ENCODE results near the gene ABCC1.

Gene ABCC1

GRCh38 chr16:16064874-16065384 lies 115.5 kb downstream of the ABCC1 start:
- H3K4me1 ChIP-seq (ENCODE audit: control insufficient read depth, low read length): peaks cover 40% of the 10 kb centered on the region
- no peaks in the 10 kb centered on the region for H3K9me2 ChIP-seq (replicated peaks; ENCODE audit: control insufficient read depth, low read length)
- H3K9me3 ChIP-seq (ENCODE audit: control insufficient read depth, insufficient read depth, low read length): no peaks in the 10 kb centered on the region
- no peak overlapping the region for H3K4me3 ChIP-seq (ENCODE audit: low read length)
- H3K4me2 ChIP-seq (ENCODE audit: low read length): no peak overlapping the region
- TF ChIP-seq EZH2phosphoT487 (IDR thresholded peaks at IDR 0.05; ENCODE audit: borderline replicate concordance, low read length): no peak
- TF ChIP-seq, protein P1, sequence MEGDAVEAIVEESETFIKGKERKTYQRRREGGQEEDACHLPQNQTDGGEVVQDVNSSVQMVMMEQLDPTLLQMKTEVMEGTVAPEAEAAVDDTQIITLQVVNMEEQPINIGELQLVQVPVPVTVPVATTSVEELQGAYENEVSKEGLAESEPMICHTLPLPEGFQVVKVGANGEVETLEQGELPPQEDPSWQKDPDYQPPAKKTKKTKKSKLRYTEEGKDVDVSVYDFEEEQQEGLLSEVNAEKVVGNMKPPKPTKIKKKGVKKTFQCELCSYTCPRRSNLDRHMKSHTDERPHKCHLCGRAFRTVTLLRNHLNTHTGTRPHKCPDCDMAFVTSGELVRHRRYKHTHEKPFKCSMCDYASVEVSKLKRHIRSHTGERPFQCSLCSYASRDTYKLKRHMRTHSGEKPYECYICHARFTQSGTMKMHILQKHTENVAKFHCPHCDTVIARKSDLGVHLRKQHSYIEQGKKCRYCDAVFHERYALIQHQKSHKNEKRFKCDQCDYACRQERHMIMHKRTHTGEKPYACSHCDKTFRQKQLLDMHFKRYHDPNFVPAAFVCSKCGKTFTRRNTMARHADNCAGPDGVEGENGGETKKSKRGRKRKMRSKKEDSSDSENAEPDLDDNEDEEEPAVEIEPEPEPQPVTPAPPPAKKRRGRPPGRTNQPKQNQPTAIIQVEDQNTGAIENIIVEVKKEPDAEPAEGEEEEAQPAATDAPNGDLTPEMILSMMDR (IDR thresholded peaks at IDR 0.05; ENCODE audit: low read depth, low read length, poor library complexity, severe bottlenecking): no peak
- no peaks in the 10 kb centered on the region for H3F3A ChIP-seq (ENCODE audit: control insufficient read depth, insufficient read depth)
- peaks cover 38% of the 10 kb centered on the region for H3K36me3 ChIP-seq (ENCODE audit: control insufficient read depth, low read length)
- no peak overlapping the region for H3K27ac ChIP-seq (ENCODE audit: low read depth, low read length)
- no peaks in the 10 kb centered on the region for H3K79me2 ChIP-seq (ENCODE audit: control insufficient read depth, low read length)
- H3K27me3 ChIP-seq (ENCODE audit: control insufficient read depth, low read length): no peaks in the 10 kb centered on the region
- no peaks in the 10 kb centered on the region for H4K20me1 ChIP-seq (ENCODE audit: control insufficient read depth, insufficient read depth, low read depth, low read length)

DNA sequence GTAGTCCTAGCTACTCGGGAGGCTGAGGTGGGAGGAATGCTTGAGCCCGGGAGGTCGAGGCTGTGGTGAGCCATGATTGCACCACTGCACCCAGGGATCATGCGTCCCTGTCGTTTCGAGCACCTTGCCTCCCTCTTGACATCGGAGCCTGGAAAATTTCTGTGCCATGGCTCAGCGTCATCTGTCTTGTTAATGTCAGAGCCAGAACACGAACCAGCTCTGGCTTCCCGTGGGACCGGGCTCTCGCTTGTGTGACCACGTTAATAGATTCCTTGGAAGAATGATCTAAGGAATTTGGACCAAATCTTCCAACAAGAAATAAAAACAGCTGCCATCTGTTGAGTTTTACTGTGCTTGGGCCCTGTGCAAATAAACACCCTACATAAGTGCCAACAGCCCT lies 117.7 kb downstream of the ABCC1 start:
- no peaks in the 10 kb centered on the region for H4K20me1 ChIP-seq (ENCODE audit: control insufficient read depth, insufficient read depth, low read depth, low read length)
- H3K9me3 ChIP-seq (ENCODE audit: control insufficient read depth, insufficient read depth, low read length): no peaks in the 10 kb centered on the region
- H3K79me2 ChIP-seq (ENCODE audit: control insufficient read depth, low read length): no peaks in the 10 kb centered on the region

DNA sequence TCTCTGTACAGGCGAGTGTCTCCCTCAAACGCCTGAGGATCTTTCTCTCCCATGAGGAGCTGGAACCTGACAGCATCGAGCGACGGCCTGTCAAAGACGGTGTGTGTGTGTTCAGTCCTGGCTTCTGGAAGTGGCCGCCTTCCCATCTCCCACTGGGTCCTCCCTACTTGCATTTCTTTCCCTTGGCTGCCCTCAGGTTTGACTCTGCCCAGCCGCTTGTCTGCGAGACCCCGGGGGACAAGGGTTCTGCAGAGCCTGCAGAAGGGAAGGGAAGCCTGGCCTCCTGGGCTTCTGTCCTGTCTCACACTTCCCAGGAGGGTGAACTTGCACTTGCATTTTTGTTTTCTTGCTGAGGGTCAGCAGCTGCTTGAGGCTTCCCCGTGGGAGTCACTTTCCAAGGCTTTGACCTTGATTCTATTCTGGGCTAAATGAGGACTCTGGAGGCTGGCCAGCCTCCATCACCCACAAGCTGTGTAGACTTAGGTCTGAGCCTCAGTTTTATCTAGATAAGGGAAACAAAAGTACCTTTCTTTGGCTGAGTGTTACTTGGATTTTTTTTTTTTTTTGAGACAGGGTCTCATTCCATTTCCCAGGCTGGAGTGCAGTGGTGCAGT lies 122.3 kb downstream of the ABCC1 start:
- H3K4me2 ChIP-seq (ENCODE audit: low read length): no peak overlapping the region
- peaks cover 8% of the 10 kb centered on the region for H3K4me1 ChIP-seq (ENCODE audit: control insufficient read depth, low read length)
- no peaks in the 10 kb centered on the region for H3K9me3 ChIP-seq (ENCODE audit: control insufficient read depth, insufficient read depth, low read length)
- H3K79me2 ChIP-seq (ENCODE audit: control insufficient read depth, low read length): no peaks in the 10 kb centered on the region
- no peaks in the 10 kb centered on the region for H3K27me3 ChIP-seq (ENCODE audit: control insufficient read depth, low read length)
- TF ChIP-seq, protein P1 (IDR thresholded peaks at IDR 0.05; ENCODE audit: low read depth, low read length, poor library complexity, severe bottlenecking): no peak
- TF ChIP-seq EZH2phosphoT487 (IDR thresholded peaks at IDR 0.05; ENCODE audit: borderline replicate concordance, low read length): no peak
- H3K27ac ChIP-seq (ENCODE audit: low read depth, low read length): no peak overlapping the region
- H3K36me3 ChIP-seq (ENCODE audit: control insufficient read depth, low read length): peaks cover 45% of the 10 kb centered on the region
- no peak overlapping the region for H3K4me3 ChIP-seq (ENCODE audit: low read length)
- no peaks in the 10 kb centered on the region for H3F3A ChIP-seq (ENCODE audit: control insufficient read depth, insufficient read depth)
- no peaks in the 10 kb centered on the region for H3K9me2 ChIP-seq (replicated peaks; ENCODE audit: control insufficient read depth, low read length)
- no peaks in the 10 kb centered on the region for H4K20me1 ChIP-seq (ENCODE audit: control insufficient read depth, insufficient read depth, low read depth, low read length)

More for the DNA sequence above, 117.7 kb downstream of the ABCC1 start:
- H3K4me1 ChIP-seq (ENCODE audit: control insufficient read depth, low read length): peaks cover 18% of the 10 kb centered on the region
- no peak overlapping the region for H3K4me3 ChIP-seq (ENCODE audit: low read length)
- no peak overlapping the region for H3K4me2 ChIP-seq (ENCODE audit: low read length)
- TF ChIP-seq EZH2phosphoT487 (IDR thresholded peaks at IDR 0.05; ENCODE audit: borderline replicate concordance, low read length): no peak
- TF ChIP-seq, protein P1 (IDR thresholded peaks at IDR 0.05; ENCODE audit: low read depth, low read length, poor library complexity, severe bottlenecking): no peak
- no peak overlapping the region for H3K27ac ChIP-seq (ENCODE audit: low read depth, low read length)
- peaks cover 30% of the 10 kb centered on the region for H3K36me3 ChIP-seq (ENCODE audit: control insufficient read depth, low read length)
- no peaks in the 10 kb centered on the region for H3K9me2 ChIP-seq (replicated peaks; ENCODE audit: control insufficient read depth, low read length)
- H3K27me3 ChIP-seq (ENCODE audit: control insufficient read depth, low read length): no peaks in the 10 kb centered on the region
- H3F3A ChIP-seq (ENCODE audit: control insufficient read depth, insufficient read depth): no peaks in the 10 kb centered on the region

Measured in DOHH2 (cell line).